T-helper 1 cell treated with Interleukin-12 subunit alpha and Interleukin-12 subunit beta and Interleukin-4 antibody, amounts not matched to agents 30 μg/mL and 1 μg/mL, for 36 hours (primary cell): ENCODE measurements around the gene ZBTB3.
"Not testable (repeated sequence)": the region's sequence is repeated elsewhere in the genome, so short reads cannot be mapped to it uniquely, and the experiment has no call there.

Source experiments
- H3K27ac Mint-ChIP-seq: one replicate; pipeline ENCODE4 v1.8.0; 2021; ENCODE audit warnings: mild to moderate bottlenecking, mixed read lengths
- H3K27me3 Mint-ChIP-seq: one replicate; pipeline ENCODE4 v1.8.0; 2021; ENCODE audit warnings: low read depth, mixed read lengths
- H3K36me3 Mint-ChIP-seq: one replicate; pipeline ENCODE4 v1.8.0; 2021; ENCODE audit warnings: low read depth, mixed read lengths
- H3K4me1 Mint-ChIP-seq: one replicate; pipeline ENCODE4 v1.8.0; 2021; ENCODE audit warnings: low read depth, mixed read lengths
- H3K4me3 Mint-ChIP-seq: one replicate; pipeline ENCODE4 v1.8.0; 2021; ENCODE audit warnings: mild to moderate bottlenecking, moderate library complexity, mixed read lengths
- H3K9me3 Mint-ChIP-seq: one replicate; pipeline ENCODE4 v1.8.0; 2021; ENCODE audit warnings: mixed read lengths

The ZBTB3 gene

DNA sequence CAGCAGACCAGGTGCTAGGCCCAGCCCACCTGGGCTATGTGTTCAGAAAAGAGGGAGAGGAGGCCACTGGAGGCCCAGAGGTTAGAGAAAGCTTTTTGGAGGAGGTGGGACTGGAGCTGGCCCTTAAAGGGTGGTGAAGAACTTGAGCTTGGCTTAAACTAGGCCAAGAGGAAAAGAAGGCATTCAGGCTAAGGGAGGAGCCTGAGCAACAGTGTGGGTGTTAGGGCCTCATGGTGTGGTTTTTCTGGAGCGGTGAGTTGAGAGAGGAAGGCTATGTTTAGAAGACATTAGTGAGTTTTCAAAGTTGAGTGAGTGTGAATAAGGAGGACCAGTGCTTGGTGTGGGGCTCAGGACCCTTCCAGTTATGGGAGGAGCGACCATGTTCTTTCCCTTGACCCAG lies 23.4 kb upstream of the ZBTB3 start:
- Mint-ChIP-seq H3K36me3 (peaks cover 15% of the 10 kb centered on the region), H3K4me3 (peak overlapping the region; percentile 17), H3K9me3 (no peaks in the 10 kb centered on the region), H3K4me1 (peaks cover 10% of the 10 kb centered on the region), H3K27ac (peak overlapping the region; percentile 61), H3K27me3 (no peaks in the 10 kb centered on the region)

DNA sequence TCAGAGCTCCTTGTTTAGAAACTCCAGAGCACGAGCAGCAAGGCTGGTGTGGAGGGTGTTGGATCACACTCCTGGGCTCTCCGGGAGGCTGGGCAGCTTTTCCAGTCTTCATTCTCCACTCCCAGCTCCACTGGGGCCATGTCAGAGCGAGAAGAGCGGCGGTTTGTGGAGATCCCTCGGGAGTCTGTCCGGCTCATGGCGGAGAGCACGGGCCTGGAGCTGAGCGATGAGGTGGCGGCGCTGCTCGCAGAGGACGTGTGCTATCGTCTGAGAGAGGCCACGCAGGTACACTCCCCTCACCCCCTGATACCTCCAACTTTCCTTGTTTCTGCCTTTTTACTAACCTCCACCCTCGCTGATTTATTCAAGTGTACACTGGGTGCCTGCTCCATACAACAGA lies 21.7 kb upstream of the ZBTB3 start:
- Mint-ChIP-seq H3K4me1 (peaks cover 20% of the 10 kb centered on the region), H3K9me3 (no peaks in the 10 kb centered on the region), H3K4me3 (no peak overlapping the region), H3K36me3 (peaks cover 13% of the 10 kb centered on the region), H3K27ac (peak overlapping the region; percentile 24), H3K27me3 (no peaks in the 10 kb centered on the region)

DNA sequence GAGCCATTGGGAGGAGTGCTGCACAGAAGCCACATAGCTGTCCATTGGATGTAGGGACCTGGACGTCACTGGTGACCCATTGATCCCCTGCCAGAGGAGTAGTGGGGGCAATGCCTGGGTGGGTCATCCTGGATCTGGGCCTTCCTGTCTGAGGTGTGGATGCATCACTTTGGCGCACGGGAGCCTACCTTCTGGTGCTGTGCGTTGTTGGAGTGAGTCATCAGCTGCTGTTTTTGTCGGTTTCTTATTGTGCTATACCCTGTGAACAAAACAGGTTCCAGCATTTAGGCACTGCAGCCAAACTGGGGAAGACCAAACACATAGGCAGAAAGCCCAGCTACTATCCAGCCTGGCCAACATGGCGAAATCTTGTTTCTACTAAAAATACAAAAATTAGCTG lies 20.4 kb upstream of the ZBTB3 start:
- Mint-ChIP-seq H3K27me3 (no peaks in the 10 kb centered on the region), H3K4me3 (no peak overlapping the region), H3K36me3 (peaks cover 13% of the 10 kb centered on the region), H3K4me1 (peaks cover 31% of the 10 kb centered on the region), H3K9me3 (no peaks in the 10 kb centered on the region), H3K27ac (no peak overlapping the region)

DNA sequence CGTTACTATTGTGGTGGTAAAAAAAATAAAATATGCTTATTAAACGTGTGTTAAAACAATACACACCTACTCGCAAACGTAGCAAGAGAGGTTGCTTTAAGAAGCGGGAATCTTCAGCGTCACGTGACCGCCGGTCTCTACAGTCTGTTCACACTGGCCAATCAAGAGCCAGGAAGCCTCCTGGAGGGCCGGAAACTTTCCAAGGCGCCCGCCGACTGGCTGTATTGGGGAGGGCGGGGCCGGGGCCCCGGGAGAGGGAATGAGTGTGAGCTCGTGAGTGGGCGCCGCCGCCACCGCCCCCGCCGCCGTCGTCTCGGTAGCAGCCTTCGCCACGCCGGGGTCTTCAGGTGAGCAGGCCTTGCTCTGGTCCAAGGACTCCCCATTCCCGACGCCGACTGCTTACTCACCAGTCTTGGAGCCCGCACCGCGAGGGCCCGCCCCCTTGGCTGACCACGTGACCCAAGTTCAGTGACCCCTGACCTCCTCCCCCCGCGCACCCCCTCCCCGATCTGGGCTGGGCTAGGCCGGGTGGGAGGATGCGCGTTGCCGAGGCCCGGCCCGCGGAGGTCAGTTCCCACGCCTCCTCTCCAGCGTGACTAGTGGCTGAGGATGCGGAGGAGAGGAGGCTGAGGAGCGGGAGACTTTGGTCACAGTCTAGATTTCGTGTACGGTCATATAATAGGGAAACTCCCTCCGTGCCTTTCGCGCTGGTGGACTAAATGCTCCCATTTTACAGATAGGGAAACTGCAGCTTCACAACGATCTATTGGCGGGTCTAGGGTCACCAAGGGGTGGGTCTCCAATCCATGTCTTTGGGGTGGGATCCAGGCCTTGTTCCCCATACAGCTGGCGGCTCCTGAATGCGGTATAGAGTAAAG lies 17.4 kb upstream of the ZBTB3 start, which contains the start of gene TAF6L:
Gene TAF6L, plus strand, starts transcription at position 253 of the 878 bp plus-strand sequence. CDS start 4,388 bp downstream, outside the sequence.
- Mint-ChIP-seq H3K9me3 (no peaks in the 10 kb centered on the region), H3K27ac (peak within 1 kb of the TSS; percentile 94), H3K27me3 (no peaks in the 10 kb centered on the region), H3K36me3 (peaks cover 6% of the 10 kb centered on the region), H3K4me3 (peak within 1 kb of the TSS; percentile 85), H3K4me1 (peaks cover 21% of the 10 kb centered on the region)

DNA sequence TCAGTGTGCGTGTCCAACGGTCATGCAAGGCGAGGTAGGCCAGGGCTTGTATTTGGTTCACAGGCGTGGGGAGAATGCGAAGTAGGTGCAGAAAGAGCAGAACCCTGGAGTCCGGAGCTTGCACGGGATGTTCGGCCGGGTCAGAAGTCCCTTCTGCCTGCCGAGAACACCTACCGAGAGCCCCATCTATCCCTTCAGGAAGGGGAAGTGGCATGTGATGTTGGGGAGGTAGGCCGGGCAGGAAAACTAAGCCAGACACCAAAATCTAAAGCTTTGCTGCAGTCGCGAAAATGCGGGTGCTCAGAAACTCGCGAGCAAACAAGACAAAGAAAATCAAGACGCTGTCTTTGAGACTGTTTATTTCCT lies 16.8 kb upstream of the ZBTB3 start:
- no peaks in the 10 kb centered on the region for H3K9me3 Mint-ChIP-seq
- H3K36me3 Mint-ChIP-seq = peaks cover 10% of the 10 kb centered on the region
- peaks cover 21% of the 10 kb centered on the region for H3K4me1 Mint-ChIP-seq
- H3K4me3 Mint-ChIP-seq = peak overlapping the region; percentile 85
- H3K27ac Mint-ChIP-seq = peak overlapping the region; percentile 94
- no peaks in the 10 kb centered on the region for H3K27me3 Mint-ChIP-seq

DNA sequence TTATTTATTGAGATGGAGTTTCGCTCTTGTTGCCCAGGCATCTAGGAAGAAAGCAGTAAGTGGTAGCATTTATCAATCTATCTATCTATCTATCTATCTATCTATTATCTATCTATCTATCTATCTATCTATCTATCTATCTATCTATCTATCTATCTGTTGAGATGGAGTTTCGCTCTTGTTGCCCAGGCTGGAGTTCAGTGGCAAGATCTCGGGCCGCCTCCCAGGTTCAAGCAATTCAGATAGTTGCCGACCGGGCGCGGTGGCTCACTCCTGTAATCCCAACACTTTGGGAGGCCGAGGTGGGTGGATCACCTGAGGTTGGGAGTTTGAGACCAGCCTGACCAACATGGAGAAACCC lies 6.9 kb upstream of the ZBTB3 start:
- H3K9me3 Mint-ChIP-seq, H3K27me3 Mint-ChIP-seq: not testable (repeated sequence)
- H3K36me3 Mint-ChIP-seq = peaks cover 12% of the 10 kb centered on the region
- H3K4me3 Mint-ChIP-seq = peak overlapping the region; percentile 94
- peak overlapping the region; percentile 96 for H3K27ac Mint-ChIP-seq
- peaks cover 17% of the 10 kb centered on the region for H3K4me1 Mint-ChIP-seq

DNA sequence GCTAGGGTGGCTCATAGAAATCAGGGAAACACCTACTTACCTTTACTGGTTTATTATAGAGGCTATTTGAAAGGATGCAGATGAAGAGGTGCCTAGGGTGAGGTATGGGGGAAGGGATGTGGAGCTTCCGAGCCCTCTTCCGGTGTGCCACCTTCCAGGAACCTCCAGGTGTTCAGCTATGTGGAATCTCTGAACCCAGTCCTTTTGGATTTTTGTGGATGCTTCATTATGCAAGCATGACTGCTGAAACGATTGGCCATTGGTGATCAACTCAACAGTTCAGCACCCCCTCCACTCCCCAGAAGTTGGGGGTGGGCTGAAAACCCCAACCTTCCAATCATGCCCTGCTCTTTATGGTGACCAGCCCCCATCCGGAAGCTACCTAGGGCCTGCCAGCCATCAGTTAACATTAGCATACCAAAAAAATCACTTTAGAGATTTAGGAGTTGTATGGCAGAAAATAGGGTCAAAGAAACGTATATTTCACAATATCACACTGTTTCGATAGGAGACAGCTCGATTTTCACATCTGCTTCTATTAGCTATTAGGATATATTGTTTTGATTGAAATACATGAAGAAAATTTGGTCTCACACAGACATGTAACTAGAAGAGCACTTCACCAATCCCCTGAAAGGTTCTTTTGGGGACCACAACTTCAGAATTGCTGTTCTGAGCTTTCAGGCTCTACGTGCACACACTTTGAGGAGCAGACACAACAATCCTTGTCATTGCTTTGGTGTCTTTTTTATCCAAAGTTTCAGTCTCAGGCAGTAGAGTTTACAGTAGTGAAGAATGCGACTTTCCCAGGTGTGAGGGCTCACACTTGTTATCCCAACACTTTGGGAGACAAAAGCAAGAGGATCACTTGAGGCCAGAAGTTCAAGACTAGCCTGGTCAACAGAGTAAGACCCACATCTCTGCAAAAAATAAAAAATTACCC lies 4.2 kb upstream of the ZBTB3 start:
- no peaks in the 10 kb centered on the region for H3K27me3 Mint-ChIP-seq
- H3K9me3 Mint-ChIP-seq = no peaks in the 10 kb centered on the region
- peaks cover 5% of the 10 kb centered on the region for H3K36me3 Mint-ChIP-seq
- H3K4me1 Mint-ChIP-seq = peaks cover 22% of the 10 kb centered on the region
- H3K27ac Mint-ChIP-seq = no peak overlapping the region
- no peak overlapping the region for H3K4me3 Mint-ChIP-seq

DNA sequence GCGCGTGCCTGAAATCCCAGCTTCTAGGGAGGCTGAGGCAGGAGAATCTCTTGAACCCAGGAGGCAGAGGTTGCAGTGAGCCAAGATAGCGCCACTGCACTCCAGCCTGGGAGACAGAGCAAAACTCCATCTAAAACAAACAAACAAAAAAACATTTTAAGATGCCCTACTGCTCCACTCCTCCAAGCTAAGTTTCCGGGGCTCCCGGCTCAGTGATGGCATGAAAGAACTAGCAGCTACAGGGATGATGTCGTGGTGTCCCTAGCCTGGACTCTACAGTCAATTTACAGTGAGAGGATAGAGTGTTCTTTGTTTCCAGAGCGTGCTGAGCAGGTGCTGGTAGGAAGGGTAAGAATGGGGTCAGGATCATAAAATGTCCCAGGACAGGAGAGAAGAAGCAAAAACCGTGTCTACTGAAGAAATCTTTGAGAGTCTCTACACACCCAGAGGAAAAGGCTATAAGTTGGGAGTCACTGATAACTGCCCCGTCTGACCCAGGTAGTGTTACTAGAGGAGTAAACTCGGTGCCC lies 1.2 kb upstream of the ZBTB3 start:
- Mint-ChIP-seq H3K4me3 (peak overlapping the region; percentile 20), H3K9me3 (no peaks in the 10 kb centered on the region), H3K27ac (no peak overlapping the region)

DNA sequence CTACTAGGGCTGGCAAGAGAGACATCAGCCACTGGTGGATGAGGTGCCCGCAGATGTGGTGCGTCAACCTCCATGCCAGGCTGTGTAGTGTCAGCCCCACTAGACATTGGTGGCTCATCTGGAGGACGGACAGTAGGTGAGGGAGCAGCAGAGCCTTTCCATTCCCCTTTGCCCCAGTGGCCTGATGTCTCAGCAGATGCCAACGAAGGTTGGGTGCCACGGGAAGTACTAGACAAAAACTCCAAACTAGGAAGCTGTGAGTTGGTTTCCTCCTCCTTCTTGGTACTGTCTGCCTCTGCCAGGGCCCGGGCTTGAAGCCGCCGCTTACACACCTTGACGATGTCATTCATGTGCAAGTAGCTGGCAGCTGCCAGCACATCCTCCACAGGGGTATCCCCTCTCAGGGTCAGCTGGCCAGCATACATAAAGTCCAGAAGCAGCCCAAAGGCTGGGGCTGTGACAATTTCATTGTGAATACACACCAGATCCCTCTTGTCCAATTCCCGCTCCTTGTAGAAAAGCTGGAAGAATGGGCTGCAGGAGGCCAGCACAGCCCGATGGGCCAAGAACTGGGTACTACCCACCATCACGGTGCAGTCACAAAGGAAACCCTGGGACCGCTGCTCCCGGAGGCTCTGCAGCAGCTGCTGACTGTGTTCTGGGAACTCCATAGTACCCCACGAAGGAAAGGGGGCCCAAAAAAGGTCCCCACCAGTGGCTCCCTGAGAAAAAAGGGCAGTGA lies 795 bp downstream of the ZBTB3 start:
- Mint-ChIP-seq H3K4me3 (peak overlapping the region; percentile 96), H3K36me3 (peaks cover 3% of the 10 kb centered on the region), H3K9me3 (no peaks in the 10 kb centered on the region), H3K27ac (peak overlapping the region; percentile 97), H3K4me1 (peaks cover 19% of the 10 kb centered on the region), H3K27me3 (no peaks in the 10 kb centered on the region)

More for the DNA sequence above, 1.2 kb upstream of the ZBTB3 start:
- no peaks in the 10 kb centered on the region for H3K27me3 Mint-ChIP-seq
- H3K4me1 Mint-ChIP-seq = peaks cover 14% of the 10 kb centered on the region
- peaks cover 3% of the 10 kb centered on the region for H3K36me3 Mint-ChIP-seq

DNA sequence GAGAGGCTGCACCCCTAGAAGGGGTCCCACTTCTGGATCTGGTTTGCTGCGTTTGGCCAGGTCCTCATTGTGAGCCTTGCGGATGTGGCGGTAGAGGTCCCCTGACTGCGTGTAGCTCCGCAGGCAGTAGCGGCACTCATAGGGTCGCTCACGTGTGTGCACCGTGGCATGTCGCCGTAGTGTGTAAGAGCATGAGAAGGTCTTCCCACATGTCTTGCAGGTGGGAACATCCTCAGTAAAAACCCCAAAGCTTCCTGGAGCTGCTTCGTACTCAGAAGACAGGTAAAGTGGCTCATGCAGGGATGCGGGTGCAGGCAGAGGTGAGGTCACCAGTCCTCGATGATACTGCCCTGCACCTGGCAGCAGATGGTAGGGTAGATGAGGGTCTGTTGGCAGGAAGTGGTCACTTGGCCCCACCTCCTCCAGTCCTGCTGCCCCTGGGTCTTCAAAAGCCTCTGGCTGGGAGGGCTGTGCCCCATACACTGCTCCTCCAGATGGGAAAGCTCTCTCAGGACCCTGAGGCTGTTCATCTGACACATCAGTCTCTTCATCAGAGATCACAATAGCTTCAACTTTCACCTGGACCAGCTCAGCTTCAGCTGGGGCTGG lies 1.7 kb downstream of the ZBTB3 start:
- peak overlapping the region; percentile 96 for H3K4me3 Mint-ChIP-seq
- H3K36me3 Mint-ChIP-seq = peaks cover 3% of the 10 kb centered on the region
- H3K27me3 Mint-ChIP-seq = no peaks in the 10 kb centered on the region
- H3K9me3 Mint-ChIP-seq = no peaks in the 10 kb centered on the region
- peaks cover 19% of the 10 kb centered on the region for H3K4me1 Mint-ChIP-seq
- H3K27ac Mint-ChIP-seq = no peak overlapping the region

DNA sequence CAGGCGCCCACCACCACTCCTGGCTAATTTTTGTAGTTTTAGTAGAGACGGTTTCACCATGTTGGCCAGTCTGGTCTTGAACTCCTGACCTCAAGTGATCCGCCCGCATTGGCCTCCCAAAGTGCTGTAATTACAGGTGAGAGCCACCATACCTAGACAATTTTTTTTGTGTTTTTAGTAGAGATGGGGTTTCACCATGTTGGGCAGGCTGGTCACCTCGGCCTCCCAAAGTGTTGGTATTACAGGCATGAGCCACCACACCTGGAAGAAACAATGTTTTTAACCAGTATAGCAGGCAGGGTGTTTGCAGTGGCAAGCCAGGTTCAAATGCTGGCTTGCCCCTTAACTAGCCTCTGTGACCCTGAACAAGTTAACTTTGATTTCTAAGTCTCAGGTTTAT lies 4.0 kb downstream of the ZBTB3 start:
- peaks cover 19% of the 10 kb centered on the region for H3K4me1 Mint-ChIP-seq
- not testable (repeated sequence) for H3K4me3 Mint-ChIP-seq, H3K9me3 Mint-ChIP-seq, H3K27ac Mint-ChIP-seq, H3K36me3 Mint-ChIP-seq, H3K27me3 Mint-ChIP-seq

DNA sequence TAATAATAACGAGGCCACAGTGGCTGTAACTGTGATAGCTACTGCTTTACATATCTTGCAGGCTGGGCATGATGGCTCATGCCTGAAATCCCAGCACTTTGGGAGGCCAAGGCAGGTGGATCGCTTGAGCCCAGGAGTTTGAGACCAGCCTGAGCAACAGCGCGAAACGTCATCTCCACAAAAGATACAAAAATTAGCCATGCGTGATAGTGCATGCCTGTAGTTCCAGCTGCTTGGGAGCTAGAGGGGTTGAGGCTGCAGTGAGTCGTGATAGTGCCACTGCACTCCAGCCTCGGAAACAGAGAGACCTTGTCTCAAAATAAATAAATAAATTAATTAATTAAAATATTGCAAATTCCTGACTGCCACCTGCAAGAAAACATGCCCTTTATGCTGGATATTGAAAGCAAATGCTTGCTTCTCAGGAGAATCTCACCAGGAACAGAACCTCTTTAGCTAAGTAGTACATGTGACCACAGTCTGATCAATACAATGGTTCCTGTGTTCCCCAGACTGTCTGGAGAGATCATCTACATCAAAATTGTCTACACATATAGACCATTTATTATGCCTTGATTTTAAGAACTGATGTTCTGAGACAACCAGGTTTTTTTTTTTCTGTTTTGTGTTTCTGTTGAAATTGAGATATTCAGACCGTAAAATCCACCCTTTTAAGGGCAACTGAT lies 6.3 kb downstream of the ZBTB3 start:
- H3K36me3 Mint-ChIP-seq = peaks cover 3% of the 10 kb centered on the region
- H3K9me3 Mint-ChIP-seq = no peaks in the 10 kb centered on the region

DNA sequence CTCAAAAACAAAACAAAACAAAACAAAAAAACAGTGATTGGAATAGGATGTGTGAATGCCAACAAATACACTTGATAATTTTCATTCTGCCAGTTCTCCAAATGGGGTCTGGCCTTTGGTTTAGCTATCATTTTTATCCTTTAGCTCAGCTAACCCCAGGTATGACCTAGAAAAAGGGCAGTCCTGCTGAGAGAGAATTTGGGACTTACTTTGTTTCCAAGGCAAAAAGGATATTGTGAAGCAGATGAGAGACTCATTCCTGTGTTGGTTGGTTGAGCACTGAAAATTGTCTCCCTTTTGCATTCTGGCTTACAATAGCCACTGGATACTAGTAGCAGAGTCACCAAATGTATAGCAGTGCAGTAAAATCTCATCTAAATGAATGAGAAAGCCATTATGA lies 16.8 kb downstream of the ZBTB3 start:
- H3K27me3 Mint-ChIP-seq = no peaks in the 10 kb centered on the region

More for the DNA sequence above, 6.3 kb downstream of the ZBTB3 start:
- Mint-ChIP-seq H3K27me3 (no peaks in the 10 kb centered on the region), H3K4me1 (peaks cover 7% of the 10 kb centered on the region), H3K4me3 (no peak overlapping the region), H3K27ac (no peak overlapping the region)

More for the DNA sequence above, 16.8 kb downstream of the ZBTB3 start:
- Mint-ChIP-seq H3K27ac (no peak overlapping the region), H3K36me3 (peaks cover 33% of the 10 kb centered on the region), H3K4me3 (no peak overlapping the region), H3K9me3 (no peaks in the 10 kb centered on the region), H3K4me1 (peaks cover 8% of the 10 kb centered on the region)
